Spleen (tissue), 7 donors: ENCODE measurements around the gene ARID5B.

Experiments used
- CTCF ChIP-seq, 11 experiments: fragments of 200-600 bp in 7 of 11; fragments of 450-650 bp in 4 of 11; sonication (generic) in 4 of 11; IDR thresholded peaks in 8 of 11; conservative IDR thresholded peaks in 3 of 11; 1 replicate in 7 of 11; 2 replicates in 4 of 11; pipeline versions ENCODE4 v1.4.0 to v1.8.0; 2016 to 2021; ENCODE audit warnings: antibody characterized with exemption in 11 of 11, inconsistent platforms in 4 of 11, mild to moderate bottlenecking in 1 of 11
- POLR2A ChIP-seq, 3 donors: fragments of 450-650 bp; IDR thresholded peaks; one replicate each; pipeline ENCODE4 v1.5.1; 2017; ENCODE audit warnings: antibody characterized with exemption in 3 of 3, mild to moderate bottlenecking in 1 of 3
- donor health status: DM: no; HTN: no; CAD: no; lungs with moderate emphysema.
- donor health status: DM: no; HTN: no; CAD: no.
- donor health status: DM: no; HTN: no; CAD: no.

- TF ChIP-seq CTCF (IDR thresholded peaks at IDR 0.05 in 8 of 11, conservative IDR thresholded peaks at IDR 0.05 in 3 of 11) (no peak), POLR2A (IDR thresholded peaks at IDR 0.05) (no peak)
Measured at GRCh38 chr10:62011558-62011957, 110.1 kb downstream of the ARID5B start.
